Measurements from ENCODE around the gene PGP.

Gene PGP

DNA sequence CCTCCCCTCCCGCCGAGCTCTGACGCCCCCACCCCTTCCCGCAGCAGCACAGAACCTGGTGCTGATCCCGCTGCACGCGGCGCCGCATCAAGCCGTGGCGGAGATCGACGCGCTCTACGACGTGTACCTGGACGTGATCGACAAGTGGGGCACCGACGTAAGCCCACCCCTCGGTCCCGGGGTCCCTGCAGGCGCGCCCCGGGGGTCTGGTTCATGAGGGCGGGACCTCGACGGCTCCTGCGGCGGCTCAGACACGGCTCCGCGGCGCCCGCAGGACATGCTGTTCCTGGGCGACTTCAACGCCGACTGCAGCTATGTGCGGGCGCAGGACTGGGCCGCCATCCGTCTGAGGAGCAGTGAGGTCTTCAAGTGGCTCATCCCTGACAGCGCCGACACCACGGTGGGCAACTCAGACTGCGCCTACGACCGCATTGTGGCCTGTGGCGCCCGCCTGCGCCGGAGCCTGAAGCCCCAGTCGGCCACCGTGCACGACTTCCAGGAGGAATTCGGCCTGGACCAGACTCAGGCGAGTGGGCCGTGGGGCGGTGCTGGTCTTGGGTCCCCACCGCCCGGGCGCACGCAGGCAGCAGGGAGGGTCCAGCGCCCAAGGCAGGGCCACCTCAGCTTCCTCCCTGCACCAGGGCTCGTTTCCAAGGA lies 23.0 kb upstream of the PGP start:
- no peak for DNase-seq (ENCODE audit: low read depth in 2 of 2)

DNA sequence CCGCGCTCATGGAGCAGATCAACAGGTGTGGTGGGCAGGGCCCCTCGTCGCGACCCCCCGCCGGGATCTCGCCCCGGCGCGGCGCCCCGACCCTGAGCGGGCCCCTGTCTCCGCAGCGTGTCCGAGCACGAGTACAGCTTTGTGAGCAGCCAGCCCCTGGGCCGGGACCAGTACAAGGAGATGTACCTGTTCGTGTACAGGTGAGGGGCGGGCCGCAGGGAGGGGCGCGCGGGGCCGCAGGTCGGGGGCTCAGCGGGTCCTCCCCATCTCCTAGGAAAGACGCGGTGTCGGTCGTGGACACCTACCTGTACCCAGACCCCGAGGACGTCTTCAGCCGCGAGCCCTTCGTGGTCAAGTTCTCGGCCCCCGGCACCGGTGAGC lies 22.5 kb upstream of the PGP start:
- DNase-seq (ENCODE audit: low read depth in 2 of 2): no peak

DNA sequence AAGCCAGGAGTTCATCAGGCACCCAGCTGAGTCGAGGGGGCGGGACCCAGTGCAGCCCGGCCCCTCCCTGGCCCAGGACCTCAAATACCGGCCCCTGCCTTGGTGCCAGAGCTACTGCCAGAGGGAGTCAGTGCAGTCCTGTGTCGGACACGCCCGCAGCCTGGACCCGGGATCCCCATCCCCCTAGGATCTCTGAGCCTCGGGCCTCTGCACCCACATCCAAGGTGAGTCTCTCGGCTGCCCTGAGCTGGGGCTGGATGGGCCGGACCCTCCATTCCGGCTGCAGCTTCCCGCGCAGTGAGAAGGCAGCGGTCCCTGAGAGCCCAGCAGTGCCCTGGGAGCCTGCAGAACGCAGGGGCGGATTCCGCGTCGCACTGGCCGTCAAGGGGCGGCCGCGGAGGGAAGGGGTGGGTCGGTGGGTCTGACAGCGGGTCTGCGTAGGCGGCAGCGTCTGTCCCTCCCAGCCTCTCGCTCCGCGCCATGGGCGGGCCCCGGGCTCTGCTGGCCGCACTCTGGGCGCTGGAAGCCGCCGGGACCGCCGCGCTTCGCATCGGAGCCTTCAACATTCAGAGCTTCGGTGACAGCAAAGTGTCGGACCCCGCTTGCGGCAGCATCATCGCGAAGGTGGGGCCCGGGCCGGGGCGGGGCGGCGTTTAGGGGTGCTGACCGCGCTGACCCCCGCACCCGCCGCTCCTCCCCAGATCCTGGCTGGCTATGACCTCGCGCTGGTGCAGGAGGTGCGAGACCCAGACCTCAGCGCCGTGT lies 21.9 kb upstream of the PGP start, which contains the start of gene DNASE1L2:
Gene DNASE1L2, plus strand, starts transcription at position 108 of the 765 bp plus-strand sequence. Its CDS starts 373 bp downstream, at position 481.
- no peak for DNase-seq (ENCODE audit: low read depth in 2 of 2)

DNA sequence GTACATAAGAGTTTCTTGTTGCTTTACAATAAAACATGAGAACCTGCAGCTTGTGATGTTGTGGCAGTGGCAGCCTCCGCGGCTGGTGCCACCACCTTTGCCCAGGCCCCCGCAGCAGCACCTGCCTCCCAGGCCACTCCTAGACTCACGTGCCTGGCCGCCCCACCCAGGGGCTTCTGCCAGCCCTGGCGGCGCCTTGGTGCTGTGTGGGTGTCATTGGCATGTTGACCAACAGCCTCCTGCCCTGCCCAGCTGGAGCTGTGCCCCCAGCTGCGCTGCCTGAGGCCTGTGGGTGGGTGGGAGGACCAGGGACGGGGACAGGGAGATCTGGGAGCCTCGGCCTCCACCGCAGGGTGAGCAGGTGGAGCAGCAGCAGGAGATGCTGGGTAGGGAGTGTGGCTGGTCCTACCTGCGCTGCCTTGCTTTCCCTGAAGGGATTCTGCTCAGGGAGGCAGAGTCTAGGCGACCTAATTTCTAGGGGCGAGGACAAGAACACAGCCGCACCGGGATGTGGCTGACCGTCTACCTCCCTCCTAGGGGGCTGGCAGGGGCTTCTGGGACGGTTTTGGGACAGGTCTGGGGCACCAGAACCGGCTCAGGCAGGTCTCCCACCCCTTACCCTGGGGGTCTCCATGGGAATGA lies 21.2 kb upstream of the PGP start:
- no peak for DNase-seq (ENCODE audit: low read depth in 2 of 2)

DNA sequence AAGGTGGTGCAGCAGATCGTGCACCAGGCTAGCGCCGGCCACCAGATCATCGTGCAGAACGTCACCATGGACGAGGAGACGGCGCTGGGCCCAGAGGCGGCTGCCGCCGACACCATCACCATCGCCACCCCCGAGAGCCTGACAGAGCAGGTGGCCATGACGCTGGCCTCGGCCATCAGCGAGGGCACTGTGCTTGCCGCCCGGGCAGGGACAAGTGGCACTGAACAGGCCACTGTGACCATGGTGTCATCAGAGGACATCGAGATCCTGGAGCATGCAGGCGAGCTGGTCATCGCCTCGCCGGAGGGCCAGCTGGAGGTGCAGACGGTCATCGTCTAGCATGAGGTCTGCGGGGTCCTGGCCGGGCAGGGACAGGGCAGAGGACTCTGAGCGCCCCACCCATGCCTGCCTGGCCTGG lies 20.6 kb upstream of the PGP start:
- no peak for DNase-seq (ENCODE audit: low read depth in 2 of 2)

DNA sequence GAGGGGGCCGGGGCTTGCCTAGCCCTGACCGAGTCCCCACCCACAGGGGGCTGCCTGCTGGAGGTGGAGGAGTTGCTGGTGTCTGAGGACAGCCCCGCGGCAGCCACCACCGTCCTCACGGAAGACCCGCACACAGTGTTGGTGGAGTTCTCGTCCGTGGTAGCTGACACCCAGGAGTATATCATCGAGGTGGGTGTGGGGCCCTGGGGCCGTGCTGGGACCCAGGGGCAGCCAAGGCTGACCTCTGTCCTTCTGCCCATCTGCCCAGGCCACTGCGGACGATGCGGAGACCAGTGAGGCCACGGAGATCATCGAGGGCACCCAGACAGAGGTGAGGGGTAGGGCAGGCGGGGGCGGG lies 20.2 kb upstream of the PGP start:
- no peak for DNase-seq (ENCODE audit: low read depth in 2 of 2)

DNA sequence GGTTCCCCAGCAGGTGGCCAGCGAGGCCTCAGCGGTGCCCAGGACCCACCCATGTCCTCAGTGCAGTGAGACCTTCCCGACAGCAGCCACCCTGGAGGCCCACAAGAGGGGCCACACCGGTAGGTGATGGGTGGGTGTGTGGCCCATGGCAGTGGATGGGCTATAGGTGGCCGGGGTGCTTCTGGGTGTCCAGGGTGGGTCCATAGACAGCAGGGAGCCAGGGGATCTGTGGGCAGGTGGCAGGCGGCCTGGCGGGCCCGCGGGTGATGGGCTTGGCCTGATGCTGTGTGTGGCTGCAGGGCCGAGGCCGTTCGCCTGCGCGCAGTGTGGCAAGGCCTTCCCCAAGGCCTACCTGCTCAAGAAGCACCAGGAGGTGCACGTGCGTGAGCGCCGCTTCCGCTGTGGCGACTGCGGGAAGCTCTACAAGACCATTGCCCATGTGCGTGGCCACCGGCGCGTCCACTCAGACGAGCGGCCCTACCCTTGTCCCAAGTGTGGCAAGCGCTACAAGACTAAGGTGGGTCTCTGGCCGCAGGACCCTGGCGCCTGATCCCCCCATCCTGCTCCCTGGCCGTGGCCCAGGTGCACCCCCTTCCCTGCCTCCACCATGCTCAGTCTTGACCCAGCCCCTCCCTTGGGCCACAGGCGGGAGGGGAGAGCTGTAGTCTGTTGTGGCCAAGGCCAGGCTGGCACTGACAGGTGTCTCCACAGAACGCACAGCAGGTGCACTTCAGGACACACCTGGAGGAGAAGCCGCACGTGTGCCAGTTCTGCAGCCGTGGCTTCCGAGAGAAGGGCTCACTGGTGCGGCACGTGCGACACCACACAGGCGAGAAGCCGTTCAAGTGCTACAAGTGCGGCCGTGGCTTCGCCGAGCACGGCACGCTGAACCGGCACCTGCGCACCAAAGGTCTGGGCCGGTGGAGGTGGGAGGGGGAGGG lies 19.5 kb upstream of the PGP start:
- no peak for DNase-seq (ENCODE audit: low read depth in 2 of 2)

DNA sequence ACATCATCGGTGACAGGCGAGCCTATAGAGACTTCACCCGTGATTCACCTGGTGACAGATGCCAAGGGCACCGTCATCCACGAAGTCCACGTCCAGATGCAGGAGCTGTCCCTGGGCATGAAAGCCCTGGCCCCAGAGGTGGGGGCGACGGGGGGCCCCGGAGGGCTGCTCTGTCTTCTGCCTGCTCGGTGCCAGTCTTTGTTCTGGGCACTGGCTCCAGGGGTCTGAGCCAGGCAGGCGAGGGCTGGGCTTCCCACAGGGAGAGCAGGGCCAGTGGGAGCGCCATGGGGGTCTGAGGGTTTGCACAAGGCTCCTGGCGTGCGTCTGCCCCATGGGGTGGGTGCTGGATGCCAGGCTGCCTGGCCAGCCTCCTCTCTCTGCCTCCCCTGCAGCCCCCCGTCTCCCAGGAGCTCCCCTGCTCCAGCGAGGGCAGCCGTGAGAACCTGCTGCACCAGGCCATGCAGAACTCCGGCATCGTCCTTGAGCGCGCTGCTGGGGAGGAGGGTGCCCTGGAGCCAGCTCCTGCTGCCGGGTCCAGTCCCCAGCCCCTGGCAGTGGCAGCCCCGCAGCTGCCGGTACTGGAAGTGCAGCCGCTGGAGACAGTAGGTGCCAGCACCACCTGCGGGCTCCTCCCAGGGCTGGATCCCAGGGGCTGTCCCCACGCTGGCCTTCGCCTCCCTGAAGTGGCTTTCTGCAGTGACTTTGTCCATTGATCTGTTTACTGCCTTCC lies 18.6 kb upstream of the PGP start:
- no peak for DNase-seq (ENCODE audit: low read depth in 2 of 2)

DNA sequence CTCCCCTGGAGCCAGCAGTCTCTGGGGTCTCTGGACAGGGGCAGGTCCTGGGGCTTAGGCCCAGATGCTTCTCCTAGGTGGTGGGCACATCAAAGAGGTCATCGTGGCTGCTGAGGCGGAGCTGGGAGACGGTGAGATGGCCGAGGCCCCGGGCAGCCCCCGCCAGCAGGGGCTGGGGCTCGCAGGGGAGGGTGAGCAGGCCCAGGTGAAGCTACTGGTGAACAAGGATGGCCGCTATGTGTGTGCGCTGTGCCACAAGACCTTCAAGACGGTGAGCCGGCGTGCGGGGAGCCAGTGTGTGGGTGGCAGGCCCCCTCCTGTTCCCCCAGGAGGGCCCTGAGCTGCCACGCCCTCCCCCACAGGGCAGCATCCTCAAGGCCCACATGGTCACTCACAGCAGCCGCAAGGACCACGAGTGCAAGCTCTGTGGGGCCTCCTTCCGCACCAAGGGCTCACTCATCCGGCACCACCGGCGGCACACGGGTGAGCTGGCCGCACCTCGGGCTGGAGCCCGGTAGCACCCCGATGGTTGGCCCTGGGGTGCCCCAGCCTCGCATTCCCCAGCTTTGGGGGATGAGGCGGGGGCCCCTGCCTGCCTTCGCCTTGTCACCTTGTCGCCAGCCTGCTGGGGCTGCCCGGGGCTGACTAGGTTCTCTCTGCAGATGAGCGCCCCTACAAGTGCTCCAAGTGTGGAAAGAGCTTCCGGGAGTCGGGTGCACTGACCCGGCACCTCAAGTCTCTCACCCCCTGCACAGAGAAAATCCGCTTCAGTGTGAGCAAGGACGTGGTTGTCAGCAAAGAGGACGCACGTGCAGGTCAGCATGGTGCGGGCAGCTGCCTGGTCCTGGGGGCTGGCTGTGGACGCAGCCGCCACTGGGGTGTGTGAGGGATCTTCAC lies 17.7 kb upstream of the PGP start:
- DNase-seq (ENCODE audit: low read depth in 2 of 2): no peak

DNA sequence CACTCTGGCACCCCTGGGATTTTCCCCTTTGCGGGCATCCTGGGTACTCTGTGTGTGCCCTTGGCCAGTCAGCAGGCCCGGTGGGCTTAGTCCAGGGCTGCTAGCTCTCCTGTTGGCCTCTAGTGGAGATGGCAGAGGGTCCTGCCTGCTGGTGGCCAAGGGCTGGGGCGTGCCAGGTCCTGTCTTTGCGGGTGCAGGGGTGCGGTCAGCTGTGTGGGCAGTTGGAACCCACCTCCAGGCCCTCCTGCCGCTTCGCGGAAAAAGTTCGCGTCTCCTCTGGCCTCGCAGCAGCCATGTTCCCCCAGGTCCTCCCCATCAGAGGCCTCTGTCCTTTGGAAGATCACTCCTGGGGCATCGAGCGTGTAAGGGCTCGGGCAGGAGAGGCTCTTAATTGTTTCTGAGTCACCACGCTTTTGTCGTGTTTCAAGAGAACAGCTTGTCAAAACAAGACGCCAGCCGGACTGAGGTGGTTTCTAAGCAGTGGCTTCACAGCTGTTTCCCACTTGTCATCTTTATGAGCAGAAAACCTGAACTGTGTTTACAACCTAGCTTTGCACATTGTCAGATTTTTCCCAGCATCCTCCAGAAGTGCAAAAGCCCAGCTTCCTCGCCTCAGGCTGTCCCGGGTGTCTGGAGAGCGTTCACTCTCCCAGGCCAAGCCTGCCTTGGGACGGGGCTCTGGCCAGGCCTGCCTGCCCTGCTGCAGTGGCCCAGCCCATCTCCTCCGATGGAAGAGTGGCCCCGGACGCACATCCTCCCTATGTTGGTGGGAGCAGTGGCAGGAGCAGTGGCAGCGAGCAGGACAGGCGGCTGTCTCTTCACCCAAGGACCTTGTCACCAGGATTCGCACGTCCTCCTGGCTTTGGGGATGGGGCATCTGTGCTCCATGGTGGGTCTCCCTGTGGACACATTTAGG lies 16.6 kb upstream of the PGP start:
- DNase-seq (ENCODE audit: low read depth in 2 of 2): no peak

DNA sequence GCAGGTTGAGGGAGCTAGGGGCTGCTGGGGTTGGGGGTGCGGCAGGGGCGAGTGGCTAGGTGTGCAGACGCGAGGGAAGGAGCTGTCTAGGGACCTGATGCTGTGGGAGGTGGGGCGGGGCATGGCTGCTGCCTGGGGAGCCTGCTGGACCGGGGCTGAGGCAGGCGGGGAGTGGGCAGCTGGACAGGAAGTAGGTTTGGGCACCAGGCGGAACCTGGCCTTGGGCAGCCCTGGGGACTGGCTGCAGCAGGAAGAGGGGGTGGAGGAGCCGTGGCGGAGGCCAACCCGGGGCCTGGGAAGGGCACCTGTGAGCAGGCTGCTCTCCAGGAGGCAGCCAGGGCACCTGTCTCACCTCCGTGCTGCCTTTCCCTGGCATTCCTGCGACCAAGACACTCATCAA lies 15.7 kb upstream of the PGP start:
- no peak for DNase-seq (ENCODE audit: low read depth in 2 of 2)

DNA sequence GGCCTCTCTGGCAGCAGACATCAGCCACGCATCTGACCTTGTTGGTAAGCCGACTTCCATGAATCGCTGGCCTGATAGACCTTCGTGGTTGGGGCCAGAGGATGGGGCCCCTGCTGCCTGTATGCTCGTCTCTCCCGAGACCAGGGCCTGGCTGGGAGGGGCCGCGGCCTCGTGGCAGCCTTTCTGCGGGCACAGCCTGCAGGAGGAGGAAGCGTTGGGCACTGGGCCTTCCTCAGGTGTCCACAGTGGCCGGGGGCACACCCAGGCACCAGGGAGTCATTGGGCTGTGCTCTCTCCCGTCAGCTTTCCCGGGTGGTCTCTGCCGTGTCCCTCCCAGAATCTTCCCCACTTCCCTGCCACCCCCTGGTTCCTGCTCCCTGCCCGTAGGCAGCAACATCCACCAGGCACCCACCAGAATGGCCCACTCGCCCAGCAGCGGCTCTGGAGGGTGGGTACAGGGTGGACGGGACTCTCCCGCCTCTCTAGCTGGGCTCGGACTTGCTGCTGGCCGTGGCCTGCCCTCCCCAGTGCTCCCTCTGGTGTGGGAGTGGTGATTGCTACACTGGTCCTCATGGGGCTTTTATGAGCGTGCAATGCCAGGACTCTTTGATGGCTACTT lies 15.1 kb upstream of the PGP start:
- DNase-seq (ENCODE audit: low read depth in 2 of 2): no peak

DNA sequence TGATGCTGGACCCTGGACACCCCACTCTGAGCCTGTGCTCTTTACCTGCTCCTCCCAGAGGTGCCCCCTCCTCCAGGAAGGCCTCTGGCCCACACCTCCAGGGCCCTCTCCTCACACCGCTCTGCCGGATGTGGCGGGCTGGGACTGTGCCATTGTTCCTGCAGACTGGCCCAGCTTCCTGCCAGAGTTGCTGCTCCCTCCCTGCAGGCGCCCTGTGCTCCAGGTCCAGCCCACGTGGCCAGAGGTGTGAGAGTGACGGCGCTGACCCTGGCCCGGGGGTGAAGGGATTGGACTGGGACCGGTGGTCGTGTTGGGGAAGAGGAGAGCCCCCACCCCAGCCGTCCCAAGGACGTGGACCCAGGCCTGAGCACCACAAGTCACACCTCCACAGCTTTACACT lies 14.5 kb upstream of the PGP start:
- DNase-seq (ENCODE audit: low read depth in 2 of 2): no peak

DNA sequence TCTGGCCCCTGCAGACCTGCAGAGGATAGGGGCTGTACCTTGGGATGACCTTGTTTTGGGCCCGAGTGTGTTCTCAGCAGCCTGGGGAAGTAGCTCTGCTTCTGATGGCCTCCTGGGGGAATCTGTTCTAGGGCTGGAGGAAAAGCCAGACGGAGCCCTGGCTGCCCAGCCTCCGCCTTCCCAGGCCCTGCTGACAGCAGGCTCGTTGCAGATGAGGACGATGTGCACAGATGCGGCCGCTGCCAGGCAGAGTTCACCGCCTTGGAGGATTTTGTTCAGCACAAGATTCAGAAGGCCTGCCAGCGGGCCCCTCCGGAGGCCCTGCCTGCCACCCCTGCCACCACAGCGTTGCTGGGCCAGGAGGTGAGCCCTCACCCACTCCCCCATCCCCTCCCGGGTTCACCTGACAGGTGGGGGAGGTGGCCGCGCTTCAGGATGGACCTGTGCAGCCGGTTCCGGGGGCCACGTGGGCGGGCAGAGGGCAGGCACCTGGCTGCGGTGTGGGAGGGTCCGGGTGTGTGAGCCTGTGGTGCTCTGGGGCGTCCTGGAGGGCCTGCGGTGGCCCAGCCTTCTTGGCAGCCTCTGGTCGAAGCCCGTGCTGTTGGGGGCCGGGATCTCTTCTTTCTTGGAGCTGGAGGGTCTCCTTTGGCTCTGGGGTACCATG lies 13.7 kb upstream of the PGP start:
- DNase-seq (ENCODE audit: low read depth in 2 of 2): no peak

DNA sequence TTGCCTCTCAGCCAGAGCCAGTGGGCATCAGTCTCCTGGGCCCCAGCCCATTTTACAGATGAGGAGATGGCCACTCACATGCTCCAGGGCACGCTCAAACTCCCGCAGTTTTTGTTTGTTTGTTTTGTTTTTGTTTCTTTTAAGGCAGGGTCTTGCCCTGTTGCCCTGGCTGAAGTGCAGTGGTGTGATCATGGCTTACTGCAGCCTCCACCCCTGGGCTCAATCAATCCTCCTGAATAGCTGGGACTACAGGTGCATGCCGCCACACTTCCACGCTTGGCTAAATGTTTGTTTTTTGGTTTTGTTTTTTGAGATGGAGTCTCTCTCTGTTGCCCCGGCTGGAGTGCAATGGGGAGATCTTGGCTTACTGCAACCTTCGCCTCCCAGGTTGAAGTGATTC lies 12.3 kb upstream of the PGP start:
- no peak for DNase-seq (ENCODE audit: low read depth in 2 of 2)

DNA sequence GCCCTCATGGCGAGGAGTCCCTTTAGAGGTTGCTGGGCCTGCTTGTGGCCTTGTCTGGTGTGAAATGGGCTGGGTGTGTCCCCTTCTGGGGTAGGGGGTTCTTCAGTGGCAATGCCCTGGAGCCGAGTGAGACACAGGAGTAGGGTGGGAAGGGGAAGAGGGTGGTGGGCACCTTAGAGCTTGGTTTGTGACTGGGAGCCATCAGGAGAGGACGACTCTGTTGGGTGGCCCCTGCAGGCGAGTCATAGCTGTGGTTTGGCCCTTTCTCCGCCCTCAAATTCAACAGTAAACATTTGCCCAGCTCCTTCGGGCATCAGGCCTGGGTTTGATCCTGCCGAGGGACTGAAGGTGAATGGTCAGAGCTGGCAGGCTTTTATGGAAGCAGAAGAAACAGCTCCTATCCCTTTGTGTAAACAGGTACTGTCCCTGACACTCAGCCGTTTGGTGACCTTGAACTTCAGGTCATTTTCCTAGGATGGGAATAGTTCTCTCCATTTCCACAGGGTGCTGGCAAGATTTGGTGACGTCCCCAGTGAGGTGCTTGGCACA lies 11.7 kb upstream of the PGP start:
- DNase-seq (ENCODE audit: low read depth in 2 of 2): no peak

DNA sequence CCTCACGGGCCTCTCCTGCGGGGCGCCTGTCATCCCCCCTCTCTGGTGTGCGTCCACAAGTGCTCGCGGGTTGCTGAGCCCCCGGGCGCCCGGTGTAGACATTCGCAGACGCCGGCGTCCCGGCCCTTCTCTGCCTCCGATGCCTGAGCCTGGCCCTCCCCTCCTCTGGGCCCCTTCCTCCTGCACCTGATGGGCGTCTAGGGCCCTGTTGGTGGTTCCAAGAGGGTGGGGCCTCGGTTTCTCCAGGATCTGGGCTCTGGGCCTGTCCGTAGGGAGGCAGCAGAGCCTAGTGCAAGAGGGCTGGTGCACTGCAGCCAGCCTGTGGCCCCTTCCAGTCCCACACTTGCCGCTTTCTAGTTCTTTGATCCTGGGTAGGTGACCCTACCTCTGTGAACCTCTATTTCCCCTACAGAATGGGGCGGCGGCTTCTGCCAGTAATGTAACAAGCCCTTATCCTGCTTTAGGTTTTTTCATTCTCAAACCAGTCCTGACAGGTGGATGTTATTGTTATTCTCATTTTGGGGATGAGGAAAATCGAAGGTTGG lies 9.4 kb upstream of the PGP start:
- DNase-seq (ENCODE audit: low read depth in 2 of 2): no peak
